ENCODE measurements around the gene TRH. TPM values are rescaled to one million over a fixed set of nuclear protein-coding genes. Genes with fewer than 3 reads are reported as not detected.

Gene TRH
- total and polyA plus RNA-seq, 2 experiments from 2014 or later: 0.27 TPM; not detected in 1

DNA sequence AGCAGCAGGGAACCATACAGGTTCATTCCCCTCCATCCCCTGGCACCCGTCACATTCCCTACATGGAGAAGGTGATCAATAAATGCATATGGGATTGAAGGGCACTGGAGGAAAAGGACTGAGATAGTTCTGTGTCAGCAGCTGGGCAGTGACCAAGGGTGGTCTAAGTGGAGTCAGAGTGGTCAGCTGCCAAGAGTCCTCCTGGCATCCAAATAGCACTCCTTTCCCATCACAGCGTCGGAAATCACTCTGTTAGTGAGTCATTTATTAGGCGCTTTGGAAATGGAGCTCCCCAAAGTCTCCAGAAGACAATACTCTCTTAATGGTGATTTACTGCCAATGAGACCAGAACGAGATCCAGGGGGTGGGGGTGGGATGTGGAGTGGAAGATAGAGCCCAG, 6.8 kb upstream of the TRH start:
- 72% methylated on average over 5 of the region's 5 CpGs for WGBS (ENCODE audit: low lambda C conversion rate, missing lambda C conversion rate)
- H4K20me1 ChIP-seq (ENCODE audit: insufficient read depth, poor library complexity, severe bottlenecking): no peaks in the 10 kb centered on the region
- H2AFZ ChIP-seq: no peak overlapping the region
- no peaks in the 10 kb centered on the region for H3K9me3 ChIP-seq (ENCODE audit: low read depth)
- H3K4me1 ChIP-seq (ENCODE audit: insufficient read depth): no peaks in the 10 kb centered on the region
- no peak overlapping the region for H3K4me2 ChIP-seq
- H3K27ac ChIP-seq: no peak overlapping the region
- H3K36me3 ChIP-seq (replicated peaks; ENCODE audit: insufficient read depth, low read depth): no peaks in the 10 kb centered on the region
- no peaks in the 10 kb centered on the region for H3K79me2 ChIP-seq
- H3K4me3 ChIP-seq: no peak overlapping the region
- no peak for DNase-seq (ENCODE audit: low spot score)
- no peaks in the 10 kb centered on the region for H3K9me2 ChIP-seq (replicated peaks; ENCODE audit: insufficient read depth)
- TF ChIP-seq, protein P1, sequence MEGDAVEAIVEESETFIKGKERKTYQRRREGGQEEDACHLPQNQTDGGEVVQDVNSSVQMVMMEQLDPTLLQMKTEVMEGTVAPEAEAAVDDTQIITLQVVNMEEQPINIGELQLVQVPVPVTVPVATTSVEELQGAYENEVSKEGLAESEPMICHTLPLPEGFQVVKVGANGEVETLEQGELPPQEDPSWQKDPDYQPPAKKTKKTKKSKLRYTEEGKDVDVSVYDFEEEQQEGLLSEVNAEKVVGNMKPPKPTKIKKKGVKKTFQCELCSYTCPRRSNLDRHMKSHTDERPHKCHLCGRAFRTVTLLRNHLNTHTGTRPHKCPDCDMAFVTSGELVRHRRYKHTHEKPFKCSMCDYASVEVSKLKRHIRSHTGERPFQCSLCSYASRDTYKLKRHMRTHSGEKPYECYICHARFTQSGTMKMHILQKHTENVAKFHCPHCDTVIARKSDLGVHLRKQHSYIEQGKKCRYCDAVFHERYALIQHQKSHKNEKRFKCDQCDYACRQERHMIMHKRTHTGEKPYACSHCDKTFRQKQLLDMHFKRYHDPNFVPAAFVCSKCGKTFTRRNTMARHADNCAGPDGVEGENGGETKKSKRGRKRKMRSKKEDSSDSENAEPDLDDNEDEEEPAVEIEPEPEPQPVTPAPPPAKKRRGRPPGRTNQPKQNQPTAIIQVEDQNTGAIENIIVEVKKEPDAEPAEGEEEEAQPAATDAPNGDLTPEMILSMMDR (IDR thresholded peaks at IDR 0.05; ENCODE audit: poor library complexity): no peak
- no peak for TF ChIP-seq EZH2 (IDR thresholded peaks at IDR 0.05; ENCODE audit: borderline replicate concordance)
- no peak for TF ChIP-seq EZH2phosphoT487 (IDR thresholded peaks at IDR 0.05; ENCODE audit: low read depth, severe bottlenecking, unreplicated experiment)
- H3K27me3 ChIP-seq: peaks cover 3% of the 10 kb centered on the region

DNA sequence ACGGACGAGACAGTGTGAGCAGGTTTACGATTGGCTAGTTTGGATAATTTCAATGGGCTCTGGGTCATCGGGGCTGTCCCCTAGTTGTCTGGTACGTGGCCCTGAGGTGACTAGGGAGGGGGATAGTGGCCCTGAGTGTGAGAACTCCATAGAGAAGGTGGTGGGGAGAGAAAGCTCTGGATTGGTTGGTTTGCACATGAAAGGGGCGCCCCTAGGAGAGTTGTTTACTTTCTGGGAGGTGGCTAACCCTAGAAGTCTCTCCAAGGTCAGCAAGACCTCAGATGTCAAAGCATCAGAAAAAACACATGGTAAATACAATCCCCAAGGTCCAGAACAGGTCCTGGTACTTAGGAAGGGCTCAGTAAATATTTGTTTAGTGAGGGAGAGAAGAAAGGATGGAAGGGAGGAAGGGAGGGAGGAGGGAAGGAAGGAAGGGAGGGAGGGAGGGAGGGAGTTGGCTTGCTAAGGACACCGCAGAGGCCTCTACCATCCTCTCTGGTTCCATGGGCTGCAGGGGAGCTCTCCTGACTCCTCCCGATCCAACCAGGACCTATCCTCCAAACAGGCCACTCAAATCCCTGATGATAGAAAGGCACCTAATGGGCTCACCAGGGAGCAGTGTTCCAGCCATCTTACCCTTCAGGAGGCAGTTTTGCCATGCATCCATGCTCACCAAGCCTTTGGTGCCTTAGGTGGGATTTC, 3.0 kb upstream of the TRH start:
- H2AFZ ChIP-seq: no peak overlapping the region
- 32% methylated on average over 7 of the region's 8 CpGs for WGBS (ENCODE audit: low lambda C conversion rate, missing lambda C conversion rate)

DNA sequence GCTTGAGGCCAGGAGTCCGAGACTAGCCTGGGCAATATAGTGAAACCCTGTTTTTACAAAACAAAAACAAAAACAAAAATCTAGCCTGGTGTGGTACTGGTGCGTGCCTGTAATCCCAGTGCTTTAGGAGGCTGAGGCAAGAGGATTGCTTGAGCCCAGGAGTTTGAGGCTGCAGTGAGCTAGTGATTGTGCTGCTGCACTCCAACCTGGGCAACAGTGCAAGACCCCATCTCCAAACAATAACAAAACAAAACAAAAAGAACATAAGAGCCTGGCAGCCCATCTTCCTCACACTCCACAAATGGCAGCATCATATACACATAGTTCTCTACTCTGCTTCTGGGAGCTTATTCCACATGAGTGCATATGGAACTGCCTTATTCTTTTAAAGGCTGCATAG, 2.2 kb upstream of the TRH start:
- WGBS (ENCODE audit: low lambda C conversion rate, missing lambda C conversion rate): 94% methylated on average over 2 of the region's 2 CpGs
- Histone ChIP-seq H3K79me2 (no peaks in the 10 kb centered on the region), H3K27ac (no peak overlapping the region), H3K4me1 (ENCODE audit: insufficient read depth) (peaks cover 13% of the 10 kb centered on the region), H3K9me3 (ENCODE audit: low read depth) (no peaks in the 10 kb centered on the region), H3K27me3 (peaks cover 49% of the 10 kb centered on the region), H3K9me2 (replicated peaks; ENCODE audit: insufficient read depth) (no peaks in the 10 kb centered on the region), H2AFZ (no peak overlapping the region), H3K36me3 (replicated peaks; ENCODE audit: insufficient read depth, low read depth) (no peaks in the 10 kb centered on the region), H4K20me1 (ENCODE audit: insufficient read depth, poor library complexity, severe bottlenecking) (no peaks in the 10 kb centered on the region), H3K4me3 (no peak overlapping the region), H3K4me2 (no peak overlapping the region)
- no peak for DNase-seq (ENCODE audit: low spot score)
- TF ChIP-seq, protein P1 (IDR thresholded peaks at IDR 0.05; ENCODE audit: poor library complexity): no peak
- TF ChIP-seq EZH2phosphoT487 (IDR thresholded peaks at IDR 0.05; ENCODE audit: low read depth, severe bottlenecking, unreplicated experiment) (no peak), EZH2 (IDR thresholded peaks at IDR 0.05; ENCODE audit: borderline replicate concordance) (no peak)

More for the DNA sequence above, 3.0 kb upstream of the TRH start:
- peaks cover 13% of the 10 kb centered on the region for H3K4me1 ChIP-seq (ENCODE audit: insufficient read depth)
- no peak overlapping the region for H3K27ac ChIP-seq
- no peaks in the 10 kb centered on the region for H3K79me2 ChIP-seq
- no peaks in the 10 kb centered on the region for H4K20me1 ChIP-seq (ENCODE audit: insufficient read depth, poor library complexity, severe bottlenecking)
- TF ChIP-seq EZH2phosphoT487 (IDR thresholded peaks at IDR 0.05; ENCODE audit: low read depth, severe bottlenecking, unreplicated experiment): no peak
- TF ChIP-seq, protein P1 (IDR thresholded peaks at IDR 0.05; ENCODE audit: poor library complexity): no peak
- no peak overlapping the region for H3K4me3 ChIP-seq
- H3K4me2 ChIP-seq: no peak overlapping the region
- no peak for DNase-seq (ENCODE audit: low spot score)
- no peaks in the 10 kb centered on the region for H3K36me3 ChIP-seq (replicated peaks; ENCODE audit: insufficient read depth, low read depth)
- H3K9me3 ChIP-seq (ENCODE audit: low read depth): no peaks in the 10 kb centered on the region
- no peaks in the 10 kb centered on the region for H3K9me2 ChIP-seq (replicated peaks; ENCODE audit: insufficient read depth)
- peaks cover 41% of the 10 kb centered on the region for H3K27me3 ChIP-seq

Measured in hepatocyte (in vitro differentiated cells).